Nephron (organoid): ENCODE measurements around the gene VPS4A.
A peak's percentile ranks its signal among the peaks of the same experiment; 100 is the strongest.

Experiments
- H3K27ac Mint-ChIP-seq, 3 experiments: 2 replicates each; pipeline ENCODE4 v1.8.0; 2020; ENCODE audit warnings: mixed read lengths in 3 of 3, mild to moderate bottlenecking in 2 of 3, moderate library complexity in 1 of 3
- H3K27me3 Mint-ChIP-seq: 2 replicates; pipeline ENCODE4 v1.8.0; 2021; ENCODE audit warnings: low read depth, mild to moderate bottlenecking, moderate library complexity, mixed read lengths
- H3K36me3 Mint-ChIP-seq: 2 replicates; pipeline ENCODE4 v1.8.0; 2020; ENCODE audit warnings: low read depth, mixed read lengths
- H3K4me1 Mint-ChIP-seq: 2 replicates; pipeline ENCODE4 v1.8.0; 2020; ENCODE audit warnings: mixed read lengths
- H3K4me3 Mint-ChIP-seq, 3 experiments: 2 replicates each; pipeline ENCODE4 v1.8.0; 2020; ENCODE audit warnings: mild to moderate bottlenecking in 3 of 3, mixed read lengths in 3 of 3, moderate library complexity in 2 of 3
- H3K9me3 Mint-ChIP-seq: 2 replicates; pipeline ENCODE4 v1.8.0; 2020; ENCODE audit warnings: mixed read lengths
- CTCF ChIP-seq, 3 experiments: fragments of 200-600 bp; sonication (generic); IDR thresholded peaks; one replicate each; pipeline ENCODE4 v1.5.0; 2021; ENCODE audit warnings: antibody characterized with exemption in 3 of 3; ENCODE audit not compliant: unreplicated experiment in 3 of 3

The VPS4A gene

GRCh38 chr16:69330286-69331109 lies 19.3 kb downstream of the VPS4A start, which contains the start of gene PDF:
TSS of gene PDF (minus strand) at chr16:69330588. CDS start at chr16:69330570, 18 bp downstream.
- Mint-ChIP-seq H3K4me1 (peaks cover 31% of the 10 kb centered on the region), H3K27me3 (no peaks in the 10 kb centered on the region), H3K27ac (peak within 1 kb of the TSS; percentile 72 to 93 (median 93)), H3K4me3 (peak within 1 kb of the TSS; percentile 82 to 87 (median 87)), H3K36me3 (peaks cover 57% of the 10 kb centered on the region), H3K9me3 (no peaks in the 10 kb centered on the region)
- no peak for TF ChIP-seq CTCF (IDR thresholded peaks at IDR 0.05; ENCODE audit: unreplicated experiment in 3 of 3)

- Mint-ChIP-seq H3K4me3 (peak overlapping the region in 1 of 3 experiments; percentile 45), H3K36me3 (peaks cover 53% of the 10 kb centered on the region), H3K4me1 (peaks cover 22% of the 10 kb centered on the region), H3K27me3 (no peaks in the 10 kb centered on the region), H3K27ac (peak overlapping the region in 1 of 3 experiments; percentile 38), H3K9me3 (no peaks in the 10 kb centered on the region)
- no peak for TF ChIP-seq CTCF (IDR thresholded peaks at IDR 0.05; ENCODE audit: unreplicated experiment in 3 of 3)
Measured at GRCh38 chr16:69334696-69335095, 23.5 kb downstream of the VPS4A start.

- no peak for TF ChIP-seq CTCF (IDR thresholded peaks at IDR 0.05; ENCODE audit: unreplicated experiment in 3 of 3)
- H3K27ac Mint-ChIP-seq = peak overlapping the region; percentile 87 to 93 (median 93)
- peaks cover 32% of the 10 kb centered on the region for H3K4me1 Mint-ChIP-seq
- peaks cover 55% of the 10 kb centered on the region for H3K36me3 Mint-ChIP-seq
- H3K27me3 Mint-ChIP-seq = no peaks in the 10 kb centered on the region
- peak overlapping the region; percentile 97 to 99 (median 98) for H3K4me3 Mint-ChIP-seq
- no peaks in the 10 kb centered on the region for H3K9me3 Mint-ChIP-seq
Measured at GRCh38 chr16:69338557-69339288, 27.6 kb downstream of the VPS4A start.

GRCh38 chr16:69339289-69340094 lies 28.3 kb downstream of the VPS4A start, which contains the start of the genes COG8 and NIP7:
TSS of gene COG8 (minus strand) at chr16:69339564. CDS start at chr16:69339552, 12 bp downstream.
TSS of gene NIP7 (plus strand) at chr16:69339772. CDS start at chr16:69339830, 58 bp downstream.
- H3K27ac Mint-ChIP-seq = peak within 1 kb of the TSS; percentile 87 to 93 (median 93)
- peak within 1 kb of the TSS; percentile 97 to 99 (median 98) for H3K4me3 Mint-ChIP-seq

More at GRCh38 chr16:69339289-69340094, 28.3 kb downstream of the VPS4A start, which contains the start of the genes COG8 and NIP7:
- Mint-ChIP-seq H3K27me3 (no peaks in the 10 kb centered on the region), H3K36me3 (peaks cover 49% of the 10 kb centered on the region), H3K9me3 (no peaks in the 10 kb centered on the region), H3K4me1 (peaks cover 32% of the 10 kb centered on the region)
- TF ChIP-seq CTCF (IDR thresholded peaks at IDR 0.05; ENCODE audit: unreplicated experiment in 3 of 3) = peak; percentile 84 to 90 (median 85)
